NCI-H1436 treated with DMSO at 0.1 percent for 48 hours (cell line): ENCODE measurements around the gene SYT6.
"Not testable (repeated sequence)": the region's sequence is repeated elsewhere in the genome, so short reads cannot be mapped to it uniquely, and the experiment has no call there.

Source experiments
- DNase-seq: peaks from one replicate; lab custom pipeline; 2025; lab: John Stamatoyannopoulos, UW

SYT6 gene

DNA sequence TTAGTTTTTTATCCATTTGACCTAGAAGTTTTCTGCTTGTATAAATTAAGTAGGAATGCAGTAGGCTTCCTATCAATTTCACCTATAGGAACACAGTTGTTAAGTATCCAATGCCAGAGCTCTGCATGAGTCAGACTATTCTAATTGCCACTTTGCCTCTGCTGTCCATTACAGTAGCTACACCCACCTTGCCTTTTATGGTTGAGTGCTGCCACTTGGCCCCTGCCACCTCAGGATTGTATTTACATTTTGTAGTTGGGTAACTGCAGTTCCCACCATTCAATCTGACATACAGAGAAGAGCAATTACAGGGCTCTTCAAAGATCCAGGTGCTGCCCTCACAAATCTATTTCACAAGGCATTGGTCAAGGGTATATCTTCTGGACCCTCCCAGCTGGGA is 83.9 kb downstream of the SYT6 start:
- not testable (repeated sequence) for DNase-seq

DNA sequence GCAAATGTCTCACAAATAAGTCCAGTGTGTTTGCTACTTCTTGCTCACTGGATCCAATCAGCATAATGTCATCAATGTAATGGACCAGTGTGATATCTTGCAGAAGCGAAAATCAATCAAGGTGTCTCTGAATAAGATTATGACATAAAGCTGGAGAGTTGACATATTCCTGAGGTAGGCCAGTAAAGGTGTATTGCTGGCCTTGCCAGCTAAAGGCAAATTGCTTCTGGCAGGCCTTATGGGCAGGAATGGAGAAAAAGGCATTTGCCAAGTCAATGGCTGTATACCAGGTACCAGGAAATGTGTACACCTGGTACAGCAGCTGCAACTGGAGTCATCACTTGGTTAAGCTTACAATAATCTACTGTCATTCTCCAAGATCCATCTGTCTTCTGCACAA is 85.0 kb downstream of the SYT6 start:
- DNase-seq: not testable (repeated sequence)

- not testable (repeated sequence) for DNase-seq
Observed at GRCh38 chr1:114065671-114066070, 88.0 kb downstream of the SYT6 start.

DNA sequence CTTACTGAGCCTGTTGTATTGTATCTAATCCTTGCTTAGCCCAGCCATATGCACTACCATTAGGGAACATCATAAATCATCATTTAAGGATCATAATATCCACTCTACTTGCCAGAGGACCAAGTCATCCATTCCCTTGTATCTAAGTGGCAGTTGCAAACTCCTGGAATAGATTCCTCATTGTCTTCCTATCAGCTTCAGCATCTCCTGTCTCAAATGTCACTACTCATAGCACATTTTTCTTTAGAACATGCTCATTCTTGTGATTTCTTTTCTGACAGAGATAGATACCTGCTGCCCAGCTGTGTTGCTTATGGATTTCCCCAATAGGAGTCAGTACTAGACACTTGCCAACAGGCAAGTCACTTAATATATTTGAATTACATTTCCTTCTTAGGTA is 90.1 kb downstream of the SYT6 start:
- no peak for DNase-seq

GRCh38 chr1:114062477-114063099 is 91.1 kb downstream of the SYT6 start:
- DNase-seq: no peak

DNA sequence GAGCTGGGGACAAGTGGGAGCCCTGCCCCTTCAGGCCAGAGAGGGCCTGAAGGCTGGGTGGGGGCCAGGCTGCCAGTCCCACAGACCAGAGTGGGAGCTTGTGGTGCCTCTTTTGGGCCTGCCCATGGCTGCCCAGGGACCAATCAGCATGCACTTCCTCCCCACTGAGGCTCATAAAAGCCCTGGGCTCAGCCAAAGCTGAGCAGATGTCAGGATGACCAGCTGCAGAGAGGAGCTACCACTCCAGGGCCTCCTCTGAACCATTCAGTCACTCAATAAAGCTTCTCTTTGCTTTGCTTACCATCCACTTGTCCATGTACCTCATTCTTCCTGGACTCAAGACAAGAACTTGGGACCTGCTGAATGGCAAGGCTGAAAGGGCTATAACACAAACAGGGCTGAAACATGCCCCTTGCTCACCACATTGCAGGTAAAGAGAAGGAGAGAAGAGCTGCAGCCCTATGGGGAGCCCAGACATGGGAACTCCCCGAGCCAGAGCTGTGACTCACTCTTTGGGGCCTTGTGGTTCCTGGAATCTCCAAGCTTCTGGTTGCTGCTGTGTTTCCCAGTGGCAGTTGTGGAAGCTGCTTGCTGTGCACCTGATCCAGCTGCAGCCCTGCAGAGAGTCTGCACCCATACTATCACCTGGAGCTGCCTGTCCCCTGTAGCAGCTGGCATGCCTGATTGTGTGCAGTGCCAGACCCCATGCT is 92.4 kb downstream of the SYT6 start:
- DNase-seq: no peak

DNA sequence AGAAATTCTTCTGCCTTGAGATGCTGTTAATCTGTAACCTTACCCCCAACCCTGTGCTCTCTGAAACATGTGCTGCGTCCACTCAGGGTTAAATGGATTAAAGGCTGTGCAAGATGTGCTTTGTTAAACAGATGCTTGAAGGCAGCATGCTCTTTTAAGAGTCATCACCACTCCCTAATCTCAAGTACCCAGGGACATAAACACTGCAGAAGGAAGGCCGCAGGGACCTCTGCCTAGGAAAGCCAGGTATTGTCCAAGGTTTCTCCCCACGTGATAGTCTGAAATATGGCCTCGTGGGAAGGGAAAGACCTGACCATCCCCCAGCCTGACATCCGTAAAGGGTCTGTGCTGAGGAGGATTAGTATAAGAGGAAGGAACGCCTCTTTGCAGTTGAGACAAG is 95.4 kb downstream of the SYT6 start:
- DNase-seq: not testable (repeated sequence)

- DNase-seq: no peak
Observed at GRCh38 chr1:114054148-114054547, 99.5 kb downstream of the SYT6 start.

- no peak for DNase-seq
Observed at GRCh38 chr1:114048232-114048631, 105.4 kb downstream of the SYT6 start.

DNA sequence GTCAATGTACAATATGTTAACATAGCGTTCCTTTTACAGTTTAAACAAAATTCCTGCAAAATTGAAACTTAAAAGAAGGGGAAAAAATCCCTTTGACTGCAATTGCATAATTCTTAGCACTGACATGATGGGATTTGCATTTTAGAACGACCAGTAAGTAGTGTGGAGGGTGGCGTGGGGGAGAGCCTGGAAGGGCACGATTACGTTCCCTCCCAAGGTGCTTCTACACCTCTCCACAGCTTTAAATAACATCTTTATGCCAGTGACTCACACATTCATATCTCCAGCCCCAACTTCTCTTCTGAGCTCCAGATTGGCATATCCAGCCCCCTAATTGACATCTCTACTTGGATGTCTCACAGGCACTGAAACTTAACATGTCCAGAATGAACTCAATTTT is 110.1 kb downstream of the SYT6 start:
- no peak for DNase-seq

DNA sequence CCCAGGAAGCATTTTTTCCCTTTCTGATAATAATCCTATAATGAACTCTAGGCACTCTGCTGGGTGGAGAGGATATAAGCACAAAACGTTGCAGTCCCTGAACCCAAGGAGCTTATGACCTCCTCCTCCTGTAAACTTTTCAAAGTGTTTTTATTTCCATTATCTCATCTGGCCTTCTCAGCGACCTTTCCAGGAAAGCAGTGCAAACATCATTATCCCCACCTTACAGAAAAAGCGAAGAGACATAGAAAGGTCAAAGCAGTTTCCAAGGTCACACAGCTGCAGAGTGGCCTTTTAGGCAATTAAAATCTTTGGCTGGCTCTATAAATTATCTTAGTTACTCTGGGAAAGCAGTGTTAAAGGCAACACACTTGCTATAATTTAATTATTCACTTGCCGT is 110.6 kb downstream of the SYT6 start:
- DNase-seq: no peak

DNA sequence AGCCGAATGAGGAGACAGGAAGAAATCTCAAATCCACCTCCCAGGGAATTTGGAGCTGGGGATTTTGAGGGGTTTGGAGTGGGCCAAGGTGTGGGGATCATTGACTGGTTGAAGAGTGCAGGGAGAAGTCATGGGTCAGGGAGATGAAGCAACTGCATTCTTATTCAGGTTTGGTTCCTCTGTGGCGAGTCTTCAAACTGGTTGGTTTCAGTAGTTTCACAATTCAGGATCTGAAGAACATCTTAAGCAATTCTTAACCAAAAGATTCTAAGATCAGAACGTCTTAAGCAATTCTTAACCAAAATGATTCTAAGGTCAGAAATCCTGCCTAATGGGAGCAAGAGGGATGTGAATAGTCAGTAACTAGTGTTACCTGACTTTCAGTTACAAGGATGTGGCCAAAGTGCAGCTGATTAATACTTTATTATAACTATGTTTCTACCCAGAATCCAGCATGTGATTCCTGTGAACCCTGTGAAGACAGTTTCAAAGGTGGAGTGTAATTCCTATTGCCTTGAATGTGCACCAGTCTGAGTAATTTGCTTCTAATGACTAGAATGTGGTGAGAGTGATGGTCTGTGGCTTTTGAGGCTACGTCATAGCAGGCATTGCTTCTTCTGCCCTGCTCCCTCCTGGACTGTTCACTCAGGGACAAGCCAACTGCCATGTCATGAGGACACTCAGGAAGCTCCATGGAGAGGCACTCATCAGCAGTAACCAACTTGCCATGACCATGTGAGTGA is 113.2 kb downstream of the SYT6 start:
- no peak for DNase-seq
